IMR-90 (cell line): Measurements from ENCODE around the gene TNPO2. TPM values are rescaled to one million over a fixed set of nuclear protein-coding genes. Genes with fewer than 3 reads are reported as not detected.

Experiments
- ATAC-seq: fragments of 200-7000 bp; cut with Tn5 transposase; 2 replicates; pipeline ENCODE4 v1.9.1; 2020; ENCODE audit warnings: low read depth, mild to moderate bottlenecking, moderate library complexity
- BruUV-seq: library from RNA; stranded (reverse); fragments of 400-500 nt; replicated peaks from 2 replicates; lab custom pipeline; 2021; lab: Mats Ljungman, UMichigan
- CTCF ChIA-PET: fragments of 300-600 bp; formaldehyde crosslinking; extraction: SDS; loops from one replicate; lab custom pipeline; 2021; ENCODE audit warnings: antibody characterized with exemption; lab: Yijun Ruan, JAX
- POLR2A ChIA-PET: fragments of 300-600 bp; sonication (Branson Sonifier 250); formaldehyde crosslinking; loops from one replicate; lab custom pipeline; 2022; ENCODE audit warnings: antibody characterized with exemption; ENCODE audit not compliant: unreplicated experiment; lab: Charles Lee
- DNase-seq: peaks from one replicate; pipeline ENCODE4 v3.0.0; 2013
- H2AFZ ChIP-seq: replicated peaks from 2 replicates; pipeline ENCODE3; 2013; ENCODE audit warnings: low read length, mild to moderate bottlenecking; ENCODE audit not compliant: poor library complexity
- H2AK5ac ChIP-seq: 2 replicates; pipeline ENCODE4 v1.6.1; 2013; ENCODE audit warnings: low read depth, low read length, inconsistent platforms
- H2AK9ac ChIP-seq: replicated peaks from 2 replicates; pipeline ENCODE3; 2013; ENCODE audit warnings: mild to moderate bottlenecking, low read depth, low read length, moderate library complexity; ENCODE audit not compliant: poor library complexity
- H2BK120ac ChIP-seq: 2 replicates; pipeline ENCODE4 v1.6.1; 2013; ENCODE audit warnings: low read depth, low read length, inconsistent platforms
- H2BK15ac ChIP-seq: 3 replicates; pipeline ENCODE4 v1.6.1; 2013; ENCODE audit warnings: low read depth, low read length, inconsistent platforms
- H2BK20ac ChIP-seq: 2 replicates; pipeline ENCODE4 v1.6.1; 2013; ENCODE audit warnings: low read depth, mild to moderate bottlenecking, inconsistent platforms, low read length, moderate library complexity
- H2BK5ac ChIP-seq: 2 replicates; pipeline ENCODE4 v1.6.1; 2013; ENCODE audit warnings: mild to moderate bottlenecking, low read depth, low read length, inconsistent platforms; ENCODE audit not compliant: poor library complexity, severe bottlenecking
- H3K14ac ChIP-seq: replicated peaks from 2 replicates; pipeline ENCODE4 v1.6.1; 2013; ENCODE audit warnings: low read depth, low read length, inconsistent platforms
- H3K18ac ChIP-seq: 2 replicates; pipeline ENCODE4 v1.6.1; 2013; ENCODE audit warnings: low read depth, low read length, control low read depth
- H3K23ac ChIP-seq: 2 replicates; pipeline ENCODE4 v1.6.1; 2013; ENCODE audit warnings: low read depth, low read length, inconsistent platforms
- H3K27ac ChIP-seq: 2 replicates; pipeline ENCODE4 v1.5.1; 2013; ENCODE audit warnings: mild to moderate bottlenecking, control low read depth, low read length; ENCODE audit not compliant: insufficient read depth
- H3K27me3 ChIP-seq: 2 replicates; pipeline ENCODE4 v1.6.1; 2013; ENCODE audit warnings: low read length; ENCODE audit not compliant: control insufficient read depth, insufficient read depth
- H3K36me3 ChIP-seq: 2 replicates; pipeline ENCODE4 v1.6.1; 2013; ENCODE audit warnings: low read length, mixed read lengths; ENCODE audit not compliant: control insufficient read depth, insufficient read depth
- H3K4ac ChIP-seq: 2 replicates; pipeline ENCODE4 v1.6.1; 2013; ENCODE audit warnings: low read depth, low read length, inconsistent platforms
- H3K4me1 ChIP-seq: 2 replicates; pipeline ENCODE4 v1.6.1; 2013; ENCODE audit warnings: low read length, mixed read lengths; ENCODE audit not compliant: control insufficient read depth, insufficient read depth
- H3K4me2 ChIP-seq: 2 replicates; pipeline ENCODE4 v1.6.1; 2013; ENCODE audit warnings: low read depth, mild to moderate bottlenecking, control low read depth, low read length, moderate library complexity
- H3K4me3 ChIP-seq: 2 replicates; pipeline ENCODE4 v1.5.1; 2013; ENCODE audit warnings: low read depth, mild to moderate bottlenecking, control low read depth, low read length, moderate library complexity; ENCODE audit not compliant: insufficient read depth
- H3K56ac ChIP-seq: 2 replicates; pipeline ENCODE4 v1.6.1; 2013; ENCODE audit warnings: low read length, inconsistent platforms; ENCODE audit not compliant: insufficient read depth; ENCODE audit errors: extremely low read depth
- H3K79me1 ChIP-seq, 2 experiments: 2 replicates each; pipeline ENCODE4 v1.6.1; 2013; ENCODE audit warnings: low read length in 2 of 2, inconsistent platforms in 1 of 2, low read depth in 1 of 2
- H3K9ac ChIP-seq: 2 replicates; pipeline ENCODE4 v1.6.1; 2013; ENCODE audit warnings: low read depth, low read length, control low read depth
- H3K9me1 ChIP-seq: 2 replicates; pipeline ENCODE4 v1.6.1; 2013; ENCODE audit warnings: low read length, inconsistent platforms; ENCODE audit not compliant: insufficient read depth
- H3K9me3 ChIP-seq: 2 replicates; pipeline ENCODE4 v1.6.1; 2013; ENCODE audit warnings: low read length; ENCODE audit not compliant: control insufficient read depth, insufficient read depth
- H4K20me1 ChIP-seq: 2 replicates; pipeline ENCODE4 v1.6.1; 2013; ENCODE audit warnings: low read length, inconsistent platforms; ENCODE audit not compliant: insufficient read depth
- H4K5ac ChIP-seq: 2 replicates; pipeline ENCODE4 v1.6.1; 2013; ENCODE audit warnings: mild to moderate bottlenecking, low read depth, low read length, control low read depth
- H4K8ac ChIP-seq, 2 experiments: 2 replicates each; pipeline ENCODE4 v1.6.1; 2013; ENCODE audit warnings: low read depth in 2 of 2, low read length in 2 of 2, control low read depth in 1 of 2, inconsistent platforms in 1 of 2
- H4K91ac ChIP-seq: 2 replicates; pipeline ENCODE4 v1.6.1; 2013; ENCODE audit warnings: low read depth, low read length, inconsistent platforms; ENCODE audit not compliant: insufficient read depth
- BHLHE40 ChIP-seq: fragments of 150-350 bp; IDR thresholded peaks from 2 replicates; pipeline ENCODE4 v1.6.1; 2016; ENCODE audit warnings: mild to moderate bottlenecking, low read depth, low read length
- CHD1 ChIP-seq: IDR thresholded peaks from 2 replicates; pipeline ENCODE4 v1.6.1; 2012; ENCODE audit warnings: low read depth, low read length, improper control_type of control experiment
- FOS ChIP-seq: fragments of 150-350 bp; IDR thresholded peaks from 2 replicates; pipeline ENCODE4 v1.6.1; 2016; ENCODE audit warnings: low read depth, low read length
- MAFK ChIP-seq: IDR thresholded peaks from 2 replicates; pipeline ENCODE4 v1.6.1; 2012; ENCODE audit warnings: low read depth, low read length, improper control_type of control experiment
- MAZ ChIP-seq: IDR thresholded peaks from 2 replicates; pipeline ENCODE4 v1.6.1; 2012; ENCODE audit warnings: low read depth, mild to moderate bottlenecking, low read length, improper control_type of control experiment, moderate library complexity, borderline replicate concordance
- MXI1 ChIP-seq: IDR thresholded peaks from 2 replicates; pipeline ENCODE4 v1.6.1; 2012; ENCODE audit warnings: low read depth, mild to moderate bottlenecking, low read length, moderate library complexity, borderline replicate concordance
- NFE2L2 ChIP-seq: fragments of 150-350 bp; IDR thresholded peaks from 2 replicates; pipeline ENCODE4 v1.6.1; 2016; ENCODE audit warnings: low read depth, mild to moderate bottlenecking, low read length
- POLR2A ChIP-seq: IDR thresholded peaks from 2 replicates; pipeline ENCODE4 v1.6.1; 2012; ENCODE audit warnings: mild to moderate bottlenecking, low read depth, low read length
- RAD21 ChIP-seq: IDR thresholded peaks from 2 replicates; pipeline ENCODE4 v1.6.1; 2012; ENCODE audit warnings: low read length, improper control_type of control experiment
- RCOR1 ChIP-seq: IDR thresholded peaks from 2 replicates; pipeline ENCODE4 v1.6.1; 2012; ENCODE audit warnings: mild to moderate bottlenecking, low read length, improper control_type of control experiment; ENCODE audit not compliant: insufficient replicate concordance
- RFX5 ChIP-seq: IDR thresholded peaks from 2 replicates; pipeline ENCODE4 v1.8.0; 2012; ENCODE audit warnings: low read depth, mild to moderate bottlenecking, low read length, moderate library complexity
- SMC3 ChIP-seq: fragments of 150-350 bp; IDR thresholded peaks from 2 replicates; pipeline ENCODE4 v1.6.1; 2016; ENCODE audit warnings: low read depth, mild to moderate bottlenecking, antibody characterized with exemption, low read length, moderate library complexity
- WGBS, 2 experiments: methylation state at CpG; one replicate each; pipeline versions ENCODE4 v1.1.5 to v1.1.7; 2013; ENCODE audit warnings: missing lambda C conversion rate in 2 of 2; ENCODE audit not compliant: insufficient read length in 1 of 2; ENCODE audit errors: extremely low coverage in 2 of 2; 5-methylcytosine and 5-hydroxymethylcytosine counted together
- dilution Hi-C: fragments of 300-500 bp; cut with HindIII; formaldehyde crosslinking; loops from one replicate; pipeline ENCODE4 v1.14.3; 2018; ENCODE audit warnings: low sequenced_read_pairs; ENCODE audit not compliant: unreplicated experiment
- in situ Hi-C: fragments of 300-500 bp; cut with MboI; formaldehyde crosslinking; loops from 3 replicates; pipeline ENCODE4 v1.14.3; 2019; ENCODE audit warnings: low sequenced_read_pairs, inconsistent platforms, mixed read lengths
- intact Hi-C: fragments of 100-400 bp; cut with micrococcal nuclease; formaldehyde crosslinking; loops from 2 replicates; pipeline ENCODE4 v1.10.0; 2022
- polyA plus RNA-seq, 3 experiments: library from polyadenylated mRNA; depleted of rRNA; stranded (reverse); fragments of >200 nt; gene quantifications; 2 replicates each; pipeline ENCODE4 v1.2.3, GENCODE V29; 2012; ENCODE audit warnings: low replicate concordance in 1 of 3
- total RNA-seq: library from RNA; depleted of rRNA; stranded (reverse); fragments of >200 nt; gene quantifications from 2 replicates; pipeline ENCODE4 v1.2.3, GENCODE V29; 2012
- TF ChIP-seq, protein P1 (sequence below): fragments of 150-350 bp; IDR thresholded peaks from 2 replicates; pipeline ENCODE4 v1.6.1; 2016; ENCODE audit warnings: low read depth, mild to moderate bottlenecking, low read length, moderate library complexity, borderline replicate concordance
- TF ChIP-seq, protein P2 (sequence below): fragments of 150-350 bp; IDR thresholded peaks from 2 replicates; pipeline ENCODE4 v1.6.1; 2017; ENCODE audit warnings: mild to moderate bottlenecking, antibody characterized with exemption, low read length, low read depth

Gene TNPO2
- total and polyA plus RNA-seq, 2 of the 4 experiments (the other 2 are of a cell fraction): 36.0 to 77.2 TPM

DNA sequence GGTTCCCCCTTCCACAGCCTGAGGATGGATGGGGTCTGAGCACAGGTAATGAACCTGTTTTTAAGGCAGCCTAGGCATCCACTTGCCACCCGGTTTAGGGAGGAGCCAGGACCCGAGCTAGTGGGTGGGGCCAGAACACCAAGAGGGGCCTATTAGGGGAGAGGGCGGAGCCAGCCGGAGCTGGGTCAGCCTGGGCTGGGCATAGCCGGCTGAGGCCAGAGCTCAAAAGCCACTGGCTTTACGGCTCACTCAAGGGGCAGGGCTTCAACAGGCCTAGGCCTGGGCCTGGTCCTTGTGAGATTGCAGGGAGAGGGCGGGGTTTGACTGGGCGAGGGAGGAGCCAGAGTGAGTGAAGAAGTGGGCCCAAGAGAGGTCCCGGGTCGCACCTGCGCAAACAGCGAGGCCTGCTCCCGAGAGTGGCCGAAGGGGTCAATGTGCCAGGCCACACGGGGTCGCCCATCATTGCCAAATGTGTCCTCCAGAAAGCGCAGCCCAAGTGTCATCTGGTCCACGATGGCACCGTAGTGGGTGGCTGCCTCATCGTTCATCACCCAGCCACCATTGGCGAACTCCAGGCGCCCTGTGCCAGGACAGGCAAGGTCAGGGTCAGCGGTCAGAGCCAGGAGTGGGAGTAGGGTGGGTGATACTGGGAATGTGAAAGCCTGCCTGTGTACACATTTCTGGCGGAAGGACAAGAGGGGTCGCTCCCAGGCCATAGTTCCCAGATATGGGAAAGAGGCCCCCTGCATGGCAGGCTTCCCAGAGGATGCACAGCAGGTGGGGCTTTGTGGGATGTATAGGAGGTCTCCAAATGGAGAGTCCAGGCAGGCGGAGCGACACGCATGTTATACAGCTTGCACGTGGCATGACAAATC lies 59.1 kb downstream of the TNPO2 start:
- H4K5ac ChIP-seq: no peak overlapping the region
- in situ Hi-C loops: no loop called here
- no peak overlapping the region for H3K27ac ChIP-seq
- peaks cover 11% of the 10 kb centered on the region for H3K4me1 ChIP-seq
- peak overlapping the region; percentile 55 for H2AK9ac ChIP-seq
- no peak overlapping the region for H2BK120ac ChIP-seq
- no peak overlapping the region for H3K9ac ChIP-seq
- no peak overlapping the region for H3K4ac ChIP-seq
- H3K4me3 ChIP-seq: no peak overlapping the region
- WGBS, 2 experiments: 86% methylated on average over 21 of the region's 29 CpGs; no CpG with 5 or more reads in 1 of the 2 experiments
- H2BK5ac ChIP-seq: no peak overlapping the region
- no peak overlapping the region for H3K4me2 ChIP-seq
- no peak overlapping the region for H2AK5ac ChIP-seq
- H2AFZ ChIP-seq: no peak overlapping the region
- BruUV-seq: no TSS peak
- no peak overlapping the region for H3K23ac ChIP-seq
- H4K91ac ChIP-seq: no peak overlapping the region
- H3K9me3 ChIP-seq: no peaks in the 10 kb centered on the region
- H3K18ac ChIP-seq: no peak overlapping the region
- ChIA-PET POLR2A (interaction anchor here (0.9 kb wide), 1 partner anchor 8 kb away, joined by 3 read pairs; no protein-coding TSS in a partner anchor), CTCF (no interaction called here)
- dilution Hi-C loops: no loop called here
- no peak overlapping the region for H3K56ac ChIP-seq
- peaks cover 31 to 50% of the 10 kb centered on the region in 2 experiments for H3K79me1 ChIP-seq
- peaks cover 27% of the 10 kb centered on the region for H3K36me3 ChIP-seq
- H4K8ac ChIP-seq: no peak overlapping the region
- H3K14ac ChIP-seq: no peak overlapping the region
- no peaks in the 10 kb centered on the region for H4K20me1 ChIP-seq
- H2BK20ac ChIP-seq: no peak overlapping the region
- DNase-seq (no peak), ATAC-seq (no peak)
- no peaks in the 10 kb centered on the region for H3K27me3 ChIP-seq
- TF ChIP-seq, protein P1, sequence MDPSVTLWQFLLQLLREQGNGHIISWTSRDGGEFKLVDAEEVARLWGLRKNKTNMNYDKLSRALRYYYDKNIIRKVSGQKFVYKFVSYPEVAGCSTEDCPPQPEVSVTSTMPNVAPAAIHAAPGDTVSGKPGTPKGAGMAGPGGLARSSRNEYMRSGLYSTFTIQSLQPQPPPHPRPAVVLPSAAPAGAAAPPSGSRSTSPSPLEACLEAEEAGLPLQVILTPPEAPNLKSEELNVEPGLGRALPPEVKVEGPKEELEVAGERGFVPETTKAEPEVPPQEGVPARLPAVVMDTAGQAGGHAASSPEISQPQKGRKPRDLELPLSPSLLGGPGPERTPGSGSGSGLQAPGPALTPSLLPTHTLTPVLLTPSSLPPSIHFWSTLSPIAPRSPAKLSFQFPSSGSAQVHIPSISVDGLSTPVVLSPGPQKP: no peak
- TF ChIP-seq RCOR1: no peak
- TF ChIP-seq MAZ: no peak
- TF ChIP-seq CHD1: no peak
- TF ChIP-seq BHLHE40: no peak
- TF ChIP-seq RAD21: no peak
- TF ChIP-seq SMC3: no peak
- no peak for TF ChIP-seq POLR2A
- TF ChIP-seq MXI1: no peak
- TF ChIP-seq MAFK: no peak
- no peak for TF ChIP-seq FOS
- no peak for TF ChIP-seq NFE2L2
- no peak for TF ChIP-seq RFX5
- TF ChIP-seq, protein P2, sequence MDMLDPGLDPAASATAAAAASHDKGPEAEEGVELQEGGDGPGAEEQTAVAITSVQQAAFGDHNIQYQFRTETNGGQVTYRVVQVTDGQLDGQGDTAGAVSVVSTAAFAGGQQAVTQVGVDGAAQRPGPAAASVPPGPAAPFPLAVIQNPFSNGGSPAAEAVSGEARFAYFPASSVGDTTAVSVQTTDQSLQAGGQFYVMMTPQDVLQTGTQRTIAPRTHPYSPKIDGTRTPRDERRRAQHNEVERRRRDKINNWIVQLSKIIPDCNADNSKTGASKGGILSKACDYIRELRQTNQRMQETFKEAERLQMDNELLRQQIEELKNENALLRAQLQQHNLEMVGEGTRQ: no peak
- intact Hi-C loops: no loop called here
- 0 out of 2 replicates have a peak, but pooled peaks cover 13% of the 10 kb centered on the region for H3K9me1 ChIP-seq
- H2BK15ac ChIP-seq: no peak overlapping the region
